Retinal pigment epithelial cell (primary cell): ENCODE data around the gene LIN7B.
"Not testable (repeated sequence)": the region's sequence is repeated elsewhere in the genome, so short reads cannot be mapped to it uniquely, and the experiment has no call there.

Source experiments
- DNase-seq: peaks from one replicate; pipeline ENCODE4 v3.0.0-alpha.2; 2010; ENCODE audit warnings: low read depth
- H3K4me3 ChIP-seq: 2 replicates; pipeline ENCODE4 v1.5.1; 2011; ENCODE audit warnings: mild to moderate bottlenecking, low read length, control low read depth, moderate library complexity
- CTCF ChIP-seq: conservative IDR thresholded peaks from 2 replicates; pipeline ENCODE4 v1.5.1; 2011; ENCODE audit warnings: low read depth, low read length, control low read depth, inconsistent platforms

Gene LIN7B

DNA sequence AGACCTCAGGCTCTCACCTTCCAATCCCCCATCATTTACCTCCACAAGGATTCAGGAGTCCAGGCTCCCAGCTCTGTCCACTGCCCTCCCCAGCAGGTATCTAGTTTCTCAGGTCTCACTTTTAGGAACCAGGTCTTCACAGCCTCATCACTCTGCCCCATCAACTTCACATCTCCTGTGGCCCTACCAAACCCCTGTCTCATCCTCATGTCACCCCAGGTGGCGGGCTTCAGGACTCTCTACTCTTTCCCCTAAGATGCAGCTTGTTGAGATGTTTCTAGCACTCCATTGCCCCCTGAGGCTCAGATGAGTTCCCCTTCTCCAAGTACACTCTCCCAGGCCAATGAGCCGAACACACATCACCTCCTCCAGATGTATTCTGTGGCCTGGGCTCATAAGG, 6.7 kb downstream of the LIN7B start:
- H3K4me3 ChIP-seq = no peak overlapping the region
- DNase-seq = no peak
- TF ChIP-seq CTCF = no peak

DNA sequence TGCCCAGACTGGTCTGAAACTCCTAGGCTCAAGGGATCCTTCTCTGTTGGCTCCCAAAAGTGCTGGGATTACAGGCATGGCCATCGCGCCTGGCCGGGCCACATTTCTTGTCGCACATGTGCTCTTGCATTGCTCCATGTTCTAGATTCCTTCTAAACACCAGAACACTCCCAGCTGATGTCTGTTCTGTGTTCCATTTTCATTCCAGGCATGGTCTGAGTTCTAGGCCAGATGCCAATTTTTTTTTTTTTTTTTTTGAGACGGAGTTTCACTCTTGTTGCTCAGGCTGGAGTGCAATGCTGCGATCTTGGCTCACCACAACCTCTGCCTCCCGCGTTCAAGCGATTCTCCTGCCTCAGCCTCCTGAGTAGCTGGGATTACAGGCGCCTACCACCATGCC, 7.7 kb downstream of the LIN7B start:
- H3K4me3 ChIP-seq, DNase-seq: not testable (repeated sequence)

DNA sequence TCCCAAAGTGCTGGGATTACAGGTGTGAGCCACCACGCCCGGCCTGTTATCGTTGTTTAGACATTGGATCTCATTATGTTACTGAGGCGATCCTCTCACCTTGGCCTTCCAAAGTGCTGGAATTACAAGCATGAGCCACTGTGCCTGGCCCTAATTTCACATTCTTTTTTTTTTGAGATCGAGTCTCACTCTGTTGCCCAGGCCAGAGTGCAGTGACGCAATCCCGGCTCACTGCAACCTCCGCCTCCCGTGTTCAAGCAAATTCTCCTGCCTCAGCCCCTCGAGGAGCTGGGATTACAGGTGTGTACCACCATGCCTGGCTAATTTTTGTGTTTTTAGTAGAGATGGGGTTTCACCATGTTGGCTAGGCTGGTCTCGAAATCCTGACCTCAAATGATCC, 9.1 kb downstream of the LIN7B start:
- not testable (repeated sequence) for DNase-seq, H3K4me3 ChIP-seq

GRCh38 chr19:49125025-49125731, 11.0 kb downstream of the LIN7B start:
- no peak overlapping the region for H3K4me3 ChIP-seq
- TF ChIP-seq CTCF = no peak
- DNase-seq = no peak

- H3K4me3 ChIP-seq = no peak overlapping the region
- TF ChIP-seq CTCF = no peak
- DNase-seq = no peak
Measured at GRCh38 chr19:49126575-49126974, 12.4 kb downstream of the LIN7B start.

DNA sequence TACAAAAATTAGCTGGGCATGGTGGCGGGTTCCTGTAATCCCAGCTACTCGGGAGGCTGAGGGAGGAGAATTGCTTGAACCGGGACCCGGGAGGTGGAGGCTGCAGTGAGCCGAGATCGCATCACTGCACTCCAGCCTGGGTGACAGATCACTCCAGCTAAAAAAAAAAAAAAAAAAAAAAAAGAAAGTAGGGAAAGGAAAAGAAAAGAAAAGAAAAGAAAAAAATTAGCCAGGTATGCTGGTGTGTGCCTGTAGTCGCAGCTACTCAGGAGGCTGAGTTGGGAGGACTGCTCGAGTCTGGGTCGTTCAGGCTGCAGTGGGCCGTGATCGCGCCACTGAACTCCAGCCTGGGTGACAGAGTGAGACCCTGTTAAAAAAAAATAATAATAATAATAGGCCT, 13.1 kb downstream of the LIN7B start:
- not testable (repeated sequence) for DNase-seq, H3K4me3 ChIP-seq

- peak; percentile 84 for DNase-seq
- no peak for TF ChIP-seq CTCF
- H3K4me3 ChIP-seq = peak overlapping the region; percentile 37
Measured at GRCh38 chr19:49127674-49128544, 13.7 kb downstream of the LIN7B start.

GRCh38 chr19:49128545-49129237, 14.5 kb downstream of the LIN7B start:
- no peak for DNase-seq
- no peak for TF ChIP-seq CTCF
- peak overlapping the region; percentile 37 for H3K4me3 ChIP-seq
